Stimulated activated CD4-positive, alpha-beta T cell treated with anti-CD3 and anti-CD28 coated beads, Interleukin-15, amount 100 ng/mL, for 1 hour (primary cell): Measurements from ENCODE around the gene ELP2.

Experiments used
- DNase-seq, 2 donors: peaks; one replicate each; pipeline ENCODE4 v3.0.0-alpha.2; 2020; ENCODE audit warnings: low read depth in 1 of 2, low spot score in 1 of 2

Gene ELP2

GRCh38 chr18:36124841-36125240 is 4.9 kb upstream of the ELP2 start:
- DNase-seq = no peak

GRCh38 chr18:36126668-36127067 is 3.0 kb upstream of the ELP2 start:
- no peak for DNase-seq

GRCh38 chr18:36127836-36128529 is 1.7 kb upstream of the ELP2 start:
- DNase-seq = no peak

GRCh38 chr18:36128530-36128870 is 1.2 kb upstream of the ELP2 start:
- no peak for DNase-seq

GRCh38 chr18:36128907-36129299 is 796 bp upstream of the ELP2 start:
- no peak for DNase-seq

- no peak for DNase-seq
Observed at GRCh38 chr18:36130039-36130831, 536 bp downstream of the ELP2 start.

- DNase-seq = no peak
Observed at GRCh38 chr18:36130883-36131653, 1.4 kb downstream of the ELP2 start.

- no peak for DNase-seq
Observed at GRCh38 chr18:36131692-36132483, 2.2 kb downstream of the ELP2 start.

GRCh38 chr18:36132756-36133155 is 3.1 kb downstream of the ELP2 start:
- DNase-seq = no peak

- no peak for DNase-seq
Observed at GRCh38 chr18:36135264-36135663, 5.6 kb downstream of the ELP2 start.

- no peak for DNase-seq
Observed at GRCh38 chr18:36139245-36139644, 9.5 kb downstream of the ELP2 start.

GRCh38 chr18:36141576-36141975 is 11.9 kb downstream of the ELP2 start:
- DNase-seq = no peak

GRCh38 chr18:36142751-36143150 is 13.1 kb downstream of the ELP2 start:
- DNase-seq = no peak

GRCh38 chr18:36143391-36143790 is 13.7 kb downstream of the ELP2 start:
- no peak for DNase-seq

- no peak for DNase-seq
Observed at GRCh38 chr18:36149514-36150289, 20.0 kb downstream of the ELP2 start.

- DNase-seq = no peak
Observed at GRCh38 chr18:36152781-36153180, 23.1 kb downstream of the ELP2 start.

GRCh38 chr18:36153203-36153602 is 23.5 kb downstream of the ELP2 start:
- DNase-seq = no peak

GRCh38 chr18:36153771-36154170 is 24.1 kb downstream of the ELP2 start:
- DNase-seq = no peak

- DNase-seq = no peak
Observed at GRCh38 chr18:36155851-36156757, 26.4 kb downstream of the ELP2 start.
